IMR-90 (cell line): ENCODE measurements around the gene AURKA. TPM values are rescaled to one million over a fixed set of nuclear protein-coding genes. Genes with fewer than 3 reads are reported as not detected.
A peak's percentile ranks its signal among the peaks of the same experiment; 100 is the strongest.

Experiments
- ATAC-seq: fragments of 200-7000 bp; cut with Tn5 transposase; 2 replicates; pipeline ENCODE4 v1.9.1; 2020; ENCODE audit warnings: low read depth, mild to moderate bottlenecking, moderate library complexity
- BruUV-seq: library from RNA; stranded (reverse); fragments of 400-500 nt; replicated peaks from 2 replicates; lab custom pipeline; 2021; lab: Mats Ljungman, UMichigan
- CTCF ChIA-PET: fragments of 300-600 bp; formaldehyde crosslinking; extraction: SDS; loops from one replicate; lab custom pipeline; 2021; ENCODE audit warnings: antibody characterized with exemption; lab: Yijun Ruan, JAX
- POLR2A ChIA-PET: fragments of 300-600 bp; sonication (Branson Sonifier 250); formaldehyde crosslinking; loops from one replicate; lab custom pipeline; 2022; ENCODE audit warnings: antibody characterized with exemption; ENCODE audit not compliant: unreplicated experiment; lab: Charles Lee
- DNase-seq: peaks from one replicate; pipeline ENCODE4 v3.0.0; 2013
- H2AFZ ChIP-seq: replicated peaks from 2 replicates; pipeline ENCODE3; 2013; ENCODE audit warnings: low read length, mild to moderate bottlenecking; ENCODE audit not compliant: poor library complexity
- H2AK5ac ChIP-seq: 2 replicates; pipeline ENCODE4 v1.6.1; 2013; ENCODE audit warnings: low read depth, low read length, inconsistent platforms
- H2AK9ac ChIP-seq: replicated peaks from 2 replicates; pipeline ENCODE3; 2013; ENCODE audit warnings: mild to moderate bottlenecking, low read depth, low read length, moderate library complexity; ENCODE audit not compliant: poor library complexity
- H2BK120ac ChIP-seq: 2 replicates; pipeline ENCODE4 v1.6.1; 2013; ENCODE audit warnings: low read depth, low read length, inconsistent platforms
- H2BK15ac ChIP-seq: 3 replicates; pipeline ENCODE4 v1.6.1; 2013; ENCODE audit warnings: low read depth, low read length, inconsistent platforms
- H2BK20ac ChIP-seq: 2 replicates; pipeline ENCODE4 v1.6.1; 2013; ENCODE audit warnings: low read depth, mild to moderate bottlenecking, inconsistent platforms, low read length, moderate library complexity
- H2BK5ac ChIP-seq: 2 replicates; pipeline ENCODE4 v1.6.1; 2013; ENCODE audit warnings: mild to moderate bottlenecking, low read depth, low read length, inconsistent platforms; ENCODE audit not compliant: poor library complexity, severe bottlenecking
- H3K14ac ChIP-seq: replicated peaks from 2 replicates; pipeline ENCODE4 v1.6.1; 2013; ENCODE audit warnings: low read depth, low read length, inconsistent platforms
- H3K18ac ChIP-seq: 2 replicates; pipeline ENCODE4 v1.6.1; 2013; ENCODE audit warnings: low read depth, low read length, control low read depth
- H3K23ac ChIP-seq: 2 replicates; pipeline ENCODE4 v1.6.1; 2013; ENCODE audit warnings: low read depth, low read length, inconsistent platforms
- H3K27ac ChIP-seq: 2 replicates; pipeline ENCODE4 v1.5.1; 2013; ENCODE audit warnings: mild to moderate bottlenecking, control low read depth, low read length; ENCODE audit not compliant: insufficient read depth
- H3K27me3 ChIP-seq: 2 replicates; pipeline ENCODE4 v1.6.1; 2013; ENCODE audit warnings: low read length; ENCODE audit not compliant: control insufficient read depth, insufficient read depth
- H3K36me3 ChIP-seq: 2 replicates; pipeline ENCODE4 v1.6.1; 2013; ENCODE audit warnings: low read length, mixed read lengths; ENCODE audit not compliant: control insufficient read depth, insufficient read depth
- H3K4ac ChIP-seq: 2 replicates; pipeline ENCODE4 v1.6.1; 2013; ENCODE audit warnings: low read depth, low read length, inconsistent platforms
- H3K4me1 ChIP-seq: 2 replicates; pipeline ENCODE4 v1.6.1; 2013; ENCODE audit warnings: low read length, mixed read lengths; ENCODE audit not compliant: control insufficient read depth, insufficient read depth
- H3K4me2 ChIP-seq: 2 replicates; pipeline ENCODE4 v1.6.1; 2013; ENCODE audit warnings: low read depth, mild to moderate bottlenecking, control low read depth, low read length, moderate library complexity
- H3K4me3 ChIP-seq: 2 replicates; pipeline ENCODE4 v1.5.1; 2013; ENCODE audit warnings: low read depth, mild to moderate bottlenecking, control low read depth, low read length, moderate library complexity; ENCODE audit not compliant: insufficient read depth
- H3K56ac ChIP-seq: 2 replicates; pipeline ENCODE4 v1.6.1; 2013; ENCODE audit warnings: low read length, inconsistent platforms; ENCODE audit not compliant: insufficient read depth; ENCODE audit errors: extremely low read depth
- H3K79me1 ChIP-seq, 2 experiments: 2 replicates each; pipeline ENCODE4 v1.6.1; 2013; ENCODE audit warnings: low read length in 2 of 2, inconsistent platforms in 1 of 2, low read depth in 1 of 2
- H3K9ac ChIP-seq: 2 replicates; pipeline ENCODE4 v1.6.1; 2013; ENCODE audit warnings: low read depth, low read length, control low read depth
- H3K9me1 ChIP-seq: 2 replicates; pipeline ENCODE4 v1.6.1; 2013; ENCODE audit warnings: low read length, inconsistent platforms; ENCODE audit not compliant: insufficient read depth
- H3K9me3 ChIP-seq: 2 replicates; pipeline ENCODE4 v1.6.1; 2013; ENCODE audit warnings: low read length; ENCODE audit not compliant: control insufficient read depth, insufficient read depth
- H4K20me1 ChIP-seq: 2 replicates; pipeline ENCODE4 v1.6.1; 2013; ENCODE audit warnings: low read length, inconsistent platforms; ENCODE audit not compliant: insufficient read depth
- H4K5ac ChIP-seq: 2 replicates; pipeline ENCODE4 v1.6.1; 2013; ENCODE audit warnings: mild to moderate bottlenecking, low read depth, low read length, control low read depth
- H4K8ac ChIP-seq, 2 experiments: 2 replicates each; pipeline ENCODE4 v1.6.1; 2013; ENCODE audit warnings: low read depth in 2 of 2, low read length in 2 of 2, control low read depth in 1 of 2, inconsistent platforms in 1 of 2
- H4K91ac ChIP-seq: 2 replicates; pipeline ENCODE4 v1.6.1; 2013; ENCODE audit warnings: low read depth, low read length, inconsistent platforms; ENCODE audit not compliant: insufficient read depth
- BHLHE40 ChIP-seq: fragments of 150-350 bp; IDR thresholded peaks from 2 replicates; pipeline ENCODE4 v1.6.1; 2016; ENCODE audit warnings: mild to moderate bottlenecking, low read depth, low read length
- CEBPB ChIP-seq: IDR thresholded peaks from 2 replicates; pipeline ENCODE4 v1.6.1; 2012; ENCODE audit warnings: low read depth, low read length, improper control_type of control experiment
- FOS ChIP-seq: fragments of 150-350 bp; IDR thresholded peaks from 2 replicates; pipeline ENCODE4 v1.6.1; 2016; ENCODE audit warnings: low read depth, low read length
- MAZ ChIP-seq: IDR thresholded peaks from 2 replicates; pipeline ENCODE4 v1.6.1; 2012; ENCODE audit warnings: low read depth, mild to moderate bottlenecking, low read length, improper control_type of control experiment, moderate library complexity, borderline replicate concordance
- RFX5 ChIP-seq: IDR thresholded peaks from 2 replicates; pipeline ENCODE4 v1.8.0; 2012; ENCODE audit warnings: low read depth, mild to moderate bottlenecking, low read length, moderate library complexity
- SMC3 ChIP-seq: fragments of 150-350 bp; IDR thresholded peaks from 2 replicates; pipeline ENCODE4 v1.6.1; 2016; ENCODE audit warnings: low read depth, mild to moderate bottlenecking, antibody characterized with exemption, low read length, moderate library complexity
- WGBS, 2 experiments: methylation state at CpG; one replicate each; pipeline versions ENCODE4 v1.1.5 to v1.1.7; 2013; ENCODE audit warnings: missing lambda C conversion rate in 2 of 2; ENCODE audit not compliant: insufficient read length in 1 of 2; ENCODE audit errors: extremely low coverage in 2 of 2; 5-methylcytosine and 5-hydroxymethylcytosine counted together
- dilution Hi-C: fragments of 300-500 bp; cut with HindIII; formaldehyde crosslinking; loops from one replicate; pipeline ENCODE4 v1.14.3; 2018; ENCODE audit warnings: low sequenced_read_pairs; ENCODE audit not compliant: unreplicated experiment
- in situ Hi-C: fragments of 300-500 bp; cut with MboI; formaldehyde crosslinking; loops from 3 replicates; pipeline ENCODE4 v1.14.3; 2019; ENCODE audit warnings: low sequenced_read_pairs, inconsistent platforms, mixed read lengths
- intact Hi-C: fragments of 100-400 bp; cut with micrococcal nuclease; formaldehyde crosslinking; loops from 2 replicates; pipeline ENCODE4 v1.10.0; 2022
- polyA plus RNA-seq, 3 experiments: library from polyadenylated mRNA; depleted of rRNA; stranded (reverse); fragments of >200 nt; gene quantifications; 2 replicates each; pipeline ENCODE4 v1.2.3, GENCODE V29; 2012; ENCODE audit warnings: low replicate concordance in 1 of 3
- total RNA-seq: library from RNA; depleted of rRNA; stranded (reverse); fragments of >200 nt; gene quantifications from 2 replicates; pipeline ENCODE4 v1.2.3, GENCODE V29; 2012

The AURKA gene
- total and polyA plus RNA-seq, 2 of the 4 experiments (the other 2 are of a cell fraction), result 68.0 to 83.3 TPM

GRCh38 chr20:56429502-56429901, 37.5 kb upstream of the AURKA start:
- peak overlapping the region; percentile 96 for H3K4ac ChIP-seq
- H3K18ac ChIP-seq, result peak overlapping the region; percentile 79
- peak overlapping the region; percentile 95 for H3K56ac ChIP-seq
- TF ChIP-seq CEBPB, result no peak
- TF ChIP-seq MAZ, result peak; percentile 71; the same call in 1 of the 2 replicates
- no peak for TF ChIP-seq RFX5
- peak; percentile 84 for TF ChIP-seq FOS
- TF ChIP-seq SMC3, result peak; percentile 13; the same call in 1 of the 2 replicates
- TF ChIP-seq BHLHE40, result peak; percentile 47; the same call in 1 of the 2 replicates
- dilution Hi-C loops (no loop called here), in situ Hi-C loops (no loop called here), intact Hi-C loops (no loop called here)
- peak overlapping the region; percentile 86 for H4K5ac ChIP-seq
- POLR2A ChIA-PET, result interaction anchor here (1.6 to 1.7 kb wide), 2 partner anchors 10 to 11 kb away, joined by 7 read pairs; no protein-coding TSS in a partner anchor
- peaks cover 42% of the 10 kb centered on the region for H3K4me1 ChIP-seq
- WGBS, 2 experiments, result 0% methylated on average over 4 of the region's 6 CpGs; no CpG with 5 or more reads in 1 of the 2 experiments
- peak overlapping the region; percentile 99 for H2BK15ac ChIP-seq
- no peaks in the 10 kb centered on the region for H4K20me1 ChIP-seq
- H3K9ac ChIP-seq, result peak overlapping the region; percentile 43
- BruUV-seq, result no TSS peak
- peak overlapping the region; percentile 97 for H2BK120ac ChIP-seq
- peak overlapping the region; percentile 96 for H3K27ac ChIP-seq
- H2BK20ac ChIP-seq, result peak overlapping the region; percentile 91
- H2AK5ac ChIP-seq, result peak overlapping the region; percentile 97
- peak overlapping the region; percentile 91 to 94 for H4K8ac ChIP-seq
- H2BK5ac ChIP-seq, result peak overlapping the region; percentile 97
- H3K27me3 ChIP-seq, result no peaks in the 10 kb centered on the region
- ATAC-seq (peak; percentile 64), DNase-seq (peak; percentile 94)
- CTCF ChIA-PET, result no interaction called here
- peak overlapping the region; percentile 88; the same call in 1 of the 2 replicates for H3K23ac ChIP-seq
- peak overlapping the region; percentile 84 for H2AK9ac ChIP-seq
- peaks cover 38 to 76% of the 10 kb centered on the region in 2 experiments for H3K79me1 ChIP-seq
- peak overlapping the region; percentile 79 for H2AFZ ChIP-seq
- no peak overlapping the region for H3K4me3 ChIP-seq
- peak overlapping the region; percentile 90 for H3K14ac ChIP-seq
- peak overlapping the region; percentile 98 for H4K91ac ChIP-seq
- H3K9me1 ChIP-seq, result peaks cover 34% of the 10 kb centered on the region
- H3K9me3 ChIP-seq, result no peaks in the 10 kb centered on the region
- H3K36me3 ChIP-seq, result peaks cover 9% of the 10 kb centered on the region
- peak overlapping the region; percentile 7; the same call in 1 of the 2 replicates for H3K4me2 ChIP-seq
